ENCODE results near the gene ALS2. TPM values are rescaled to one million over a fixed set of nuclear protein-coding genes. Genes with fewer than 3 reads are reported as not detected.
A peak's percentile ranks its signal among the peaks of the same experiment; 100 is the strongest.

ALS2 gene
- total RNA-seq, 1 donor from 2014 or later: 37.0 TPM

- Mint-ChIP-seq H3K4me3 (no peak overlapping the region), H3K4me1 (peaks cover 5% of the 10 kb centered on the region), H3K27ac (ENCODE audit: unreplicated experiment) (no peak overlapping the region), H3K9me3 (peaks cover 3% of the 10 kb centered on the region), H3K27me3 (ENCODE audit: low read depth) (no peaks in the 10 kb centered on the region), H3K36me3 (ENCODE audit: low read depth) (no peaks in the 10 kb centered on the region)
- TF ChIP-seq CTCF (conservative IDR thresholded peaks at IDR 0.05): no peak
- DNase-seq (ENCODE audit: low read depth, low spot score): no peak
These were observed 16.6 kb upstream of the ALS2 start for GRCh38 chr2:201797175-201797840.

GRCh38 chr2:201796478-201796865 lies 15.7 kb upstream of the ALS2 start:
- no peak for TF ChIP-seq CTCF (conservative IDR thresholded peaks at IDR 0.05)
- Mint-ChIP-seq H3K36me3 (ENCODE audit: low read depth) (no peaks in the 10 kb centered on the region), H3K27me3 (ENCODE audit: low read depth) (no peaks in the 10 kb centered on the region), H3K9me3 (no peaks in the 10 kb centered on the region), H3K4me3 (no peak overlapping the region), H3K4me1 (peaks cover 5% of the 10 kb centered on the region), H3K27ac (ENCODE audit: unreplicated experiment) (no peak overlapping the region)
- DNase-seq (ENCODE audit: low read depth, low spot score): no peak

- H3K9me3 Mint-ChIP-seq: no peaks in the 10 kb centered on the region
- TF ChIP-seq CTCF (conservative IDR thresholded peaks at IDR 0.05): peak; percentile 84
- no peak overlapping the region for H3K27ac Mint-ChIP-seq (ENCODE audit: unreplicated experiment)
- H3K36me3 Mint-ChIP-seq (ENCODE audit: low read depth): no peaks in the 10 kb centered on the region
- H3K27me3 Mint-ChIP-seq (ENCODE audit: low read depth): no peaks in the 10 kb centered on the region
- no peak overlapping the region for H3K4me3 Mint-ChIP-seq
- peaks cover 5% of the 10 kb centered on the region for H3K4me1 Mint-ChIP-seq
- DNase-seq (ENCODE audit: low read depth, low spot score): peak; percentile 46
These were observed 15.1 kb upstream of the ALS2 start for GRCh38 chr2:201795607-201796477.

- no peak for TF ChIP-seq CTCF (conservative IDR thresholded peaks at IDR 0.05)
- H3K4me3 Mint-ChIP-seq: no peak overlapping the region
- H3K9me3 Mint-ChIP-seq: no peaks in the 10 kb centered on the region
- H3K27me3 Mint-ChIP-seq (ENCODE audit: low read depth): peaks cover 6% of the 10 kb centered on the region
- no peaks in the 10 kb centered on the region for H3K36me3 Mint-ChIP-seq (ENCODE audit: low read depth)
- no peak overlapping the region for H3K27ac Mint-ChIP-seq (ENCODE audit: unreplicated experiment)
- no peak for DNase-seq (ENCODE audit: low read depth, low spot score)
- H3K4me1 Mint-ChIP-seq: peaks cover 5% of the 10 kb centered on the region
These were observed 13.6 kb upstream of the ALS2 start for GRCh38 chr2:201794294-201794693.

GRCh38 chr2:201793631-201794030 lies 12.9 kb upstream of the ALS2 start:
- H3K9me3 Mint-ChIP-seq: no peaks in the 10 kb centered on the region
- H3K27me3 Mint-ChIP-seq (ENCODE audit: low read depth): peaks cover 9% of the 10 kb centered on the region
- no peak overlapping the region for H3K4me3 Mint-ChIP-seq
- DNase-seq (ENCODE audit: low read depth, low spot score): no peak
- H3K27ac Mint-ChIP-seq (ENCODE audit: unreplicated experiment): no peak overlapping the region
- TF ChIP-seq CTCF (conservative IDR thresholded peaks at IDR 0.05): no peak
- peaks cover 5% of the 10 kb centered on the region for H3K4me1 Mint-ChIP-seq
- no peaks in the 10 kb centered on the region for H3K36me3 Mint-ChIP-seq (ENCODE audit: low read depth)

Data from neural crest cell (in vitro differentiated cells).